GM13976 (cell line): Measurements from ENCODE around the gene CFAP100.

Source experiments
- DNase-seq: peaks from one replicate; pipeline ENCODE4 v3.0.0; 2012; ENCODE audit warnings: low spot score
- in situ Hi-C: fragments of 300-500 bp; cut with MboI; formaldehyde crosslinking; loops from one replicate; pipeline ENCODE4 v1.12.0; 2022; ENCODE audit warnings: low sequenced_read_pairs, mixed read lengths, inconsistent platforms; ENCODE audit not compliant: unreplicated experiment
- TF ChIP-seq, protein P1 (sequence below): IDR thresholded peaks from 2 replicates; pipeline ENCODE4 v1.5.1; 2012; ENCODE audit warnings: borderline replicate concordance, mild to moderate bottlenecking; ENCODE audit not compliant: insufficient read depth; ENCODE audit errors: extremely low read depth, missing control alignments, control extremely low read depth

Gene CFAP100

DNA sequence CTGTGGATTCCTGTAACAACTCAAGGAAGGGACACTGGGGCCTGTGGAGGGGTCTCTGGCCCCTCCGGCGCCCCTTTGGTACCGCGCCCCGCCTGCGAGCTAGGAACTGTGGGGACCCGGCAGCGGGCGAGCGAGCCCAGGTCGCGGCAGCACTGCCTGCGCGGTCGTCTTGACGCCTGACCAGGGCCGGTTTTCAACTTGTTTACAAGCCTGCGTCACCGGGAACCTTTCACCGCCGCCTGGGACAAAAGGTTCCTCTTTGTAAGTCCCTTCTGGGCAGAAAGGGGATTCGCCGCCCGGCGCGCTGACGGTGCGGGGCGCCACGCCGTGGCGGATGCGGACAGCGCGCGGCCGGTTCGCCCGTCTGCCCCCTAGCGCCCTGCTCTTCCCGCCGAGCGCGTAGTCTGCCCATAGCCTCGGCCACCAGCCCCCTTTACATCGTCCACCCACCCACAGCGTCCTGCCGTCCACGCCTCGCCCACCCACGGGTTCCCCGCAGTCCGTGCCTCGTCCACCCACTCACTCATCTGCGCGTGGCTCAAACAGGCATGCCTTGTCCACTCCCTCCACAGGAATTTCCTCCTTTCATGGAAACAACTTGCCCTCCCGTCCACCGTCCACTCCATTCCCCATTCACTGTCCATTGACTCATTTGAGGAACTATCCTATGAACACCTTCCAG, 5.5 kb upstream of the CFAP100 start:
- peak; percentile 88 for DNase-seq
- TF ChIP-seq, protein P1, sequence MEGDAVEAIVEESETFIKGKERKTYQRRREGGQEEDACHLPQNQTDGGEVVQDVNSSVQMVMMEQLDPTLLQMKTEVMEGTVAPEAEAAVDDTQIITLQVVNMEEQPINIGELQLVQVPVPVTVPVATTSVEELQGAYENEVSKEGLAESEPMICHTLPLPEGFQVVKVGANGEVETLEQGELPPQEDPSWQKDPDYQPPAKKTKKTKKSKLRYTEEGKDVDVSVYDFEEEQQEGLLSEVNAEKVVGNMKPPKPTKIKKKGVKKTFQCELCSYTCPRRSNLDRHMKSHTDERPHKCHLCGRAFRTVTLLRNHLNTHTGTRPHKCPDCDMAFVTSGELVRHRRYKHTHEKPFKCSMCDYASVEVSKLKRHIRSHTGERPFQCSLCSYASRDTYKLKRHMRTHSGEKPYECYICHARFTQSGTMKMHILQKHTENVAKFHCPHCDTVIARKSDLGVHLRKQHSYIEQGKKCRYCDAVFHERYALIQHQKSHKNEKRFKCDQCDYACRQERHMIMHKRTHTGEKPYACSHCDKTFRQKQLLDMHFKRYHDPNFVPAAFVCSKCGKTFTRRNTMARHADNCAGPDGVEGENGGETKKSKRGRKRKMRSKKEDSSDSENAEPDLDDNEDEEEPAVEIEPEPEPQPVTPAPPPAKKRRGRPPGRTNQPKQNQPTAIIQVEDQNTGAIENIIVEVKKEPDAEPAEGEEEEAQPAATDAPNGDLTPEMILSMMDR, result peak; percentile 97
- in situ Hi-C loops, result no loop called here

DNA sequence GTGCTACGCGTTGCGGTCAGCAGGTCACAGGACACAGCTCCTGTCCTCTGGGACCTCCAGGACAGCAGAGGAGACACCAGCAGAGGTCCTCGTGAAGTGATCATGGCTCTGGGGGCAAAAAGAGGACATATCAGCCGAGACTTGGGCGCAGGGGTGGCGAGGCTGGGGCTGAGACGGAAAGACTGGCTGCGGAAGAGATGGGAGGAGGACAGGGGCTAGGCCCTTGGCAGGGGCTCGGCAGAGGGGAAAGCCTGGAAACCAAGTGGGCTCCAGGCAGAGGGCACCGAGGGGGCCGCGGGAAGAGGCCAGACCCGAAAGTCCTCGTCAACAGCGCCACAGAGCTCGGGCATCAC, 4.9 kb upstream of the CFAP100 start:
- no peak for DNase-seq
- TF ChIP-seq, protein P1, result no peak
- in situ Hi-C loops, result no loop called here

DNA sequence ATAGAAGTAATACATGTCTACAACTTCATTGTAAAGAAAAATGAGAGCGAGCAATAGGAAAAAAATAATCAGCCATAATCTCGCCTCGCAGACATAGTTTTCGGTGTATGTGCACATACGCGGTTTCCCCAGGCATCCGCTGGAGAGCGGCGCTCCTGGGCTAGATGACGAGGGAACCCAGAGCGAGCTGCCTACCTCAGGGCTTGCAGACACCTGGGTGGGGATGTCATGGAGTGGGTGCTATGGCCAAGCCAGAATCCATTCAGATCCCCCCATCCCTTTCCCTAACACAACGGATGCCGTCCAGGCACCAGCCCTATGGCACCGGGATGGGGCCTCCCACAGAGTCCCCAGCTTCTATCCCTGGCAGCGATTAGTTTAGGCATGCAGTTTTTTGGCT, 4.5 kb upstream of the CFAP100 start:
- no peak for DNase-seq
- in situ Hi-C loops, result no loop called here
- TF ChIP-seq, protein P1, result no peak

GRCh38 chr3:126390751-126391150, 4.0 kb upstream of the CFAP100 start:
- in situ Hi-C loops, result no loop called here
- TF ChIP-seq, protein P1, result no peak
- DNase-seq, result no peak

- TF ChIP-seq, protein P1, result no peak
- in situ Hi-C loops, result no loop called here
- no peak for DNase-seq
These were observed 3.1 kb upstream of the CFAP100 start for GRCh38 chr3:126391631-126392030.

DNA sequence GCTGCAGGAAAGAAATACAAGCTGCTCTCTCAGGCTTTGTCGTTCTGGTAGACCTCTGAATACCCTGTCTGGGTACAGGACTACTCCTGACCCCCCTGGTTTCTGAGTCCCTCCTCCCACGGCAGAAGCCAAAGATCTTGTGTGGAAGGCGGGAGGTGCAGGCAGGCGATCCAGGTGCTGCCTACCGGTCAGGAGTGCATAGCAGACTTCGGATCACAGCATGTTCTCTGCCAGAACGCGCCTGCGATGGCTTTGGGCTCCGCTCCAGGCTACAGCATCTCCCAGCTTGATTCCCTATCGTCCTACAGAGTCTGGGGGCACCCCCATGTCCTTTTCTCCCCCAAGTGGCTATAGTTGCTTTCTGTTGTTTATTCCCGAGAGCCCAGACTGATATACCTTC, 2.5 kb upstream of the CFAP100 start:
- DNase-seq, result no peak
- in situ Hi-C loops, result no loop called here
- TF ChIP-seq, protein P1, result no peak
